Measurements from ENCODE around the gene EVL. TPM values are rescaled to one million over a fixed set of nuclear protein-coding genes. Genes with fewer than 3 reads are reported as not detected.

The EVL gene
- total and polyA plus RNA-seq, 3 donors from 2014 or later = 87.4 to 96.8 (median 91.7) TPM

DNA sequence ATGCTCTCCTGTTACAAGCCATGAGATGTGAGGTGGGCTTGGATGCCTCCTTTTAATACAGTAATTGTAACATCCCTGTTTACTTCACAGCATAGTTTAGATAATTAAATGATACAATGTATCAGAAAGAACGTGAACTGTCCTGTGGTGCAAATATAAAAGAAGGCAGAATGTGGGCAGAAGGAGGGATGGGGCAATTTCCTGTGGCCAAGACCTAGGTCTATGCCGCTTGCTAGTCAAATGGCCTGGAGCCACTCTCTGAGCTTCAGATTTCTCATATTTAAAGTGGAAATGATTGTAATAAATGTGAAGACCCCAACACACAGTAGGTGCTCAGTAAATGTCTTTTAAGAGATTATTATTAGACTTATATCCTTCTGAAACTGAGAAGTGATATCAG is 24.0 kb upstream of the EVL start:
- H3K36me3 ChIP-seq (ENCODE audit: low read depth, missing control alignments) = no peaks in the 10 kb centered on the region
- DNase-seq = no peak
- WGBS, 2 donors = 45 to 63% methylated on average over 2 of the region's 2 CpGs
- no peak overlapping the region for H3K4me3 ChIP-seq
- intact Hi-C loops (cut with DNase I; ENCODE audit: low total_unique reads) = no loop called here
- H3K9me3 ChIP-seq = no peaks in the 10 kb centered on the region
- peaks cover 3% of the 10 kb centered on the region for H3K4me1 ChIP-seq
- TF ChIP-seq POLR2A (IDR thresholded peaks at IDR 0.05) = no peak
- TF ChIP-seq, protein P1, sequence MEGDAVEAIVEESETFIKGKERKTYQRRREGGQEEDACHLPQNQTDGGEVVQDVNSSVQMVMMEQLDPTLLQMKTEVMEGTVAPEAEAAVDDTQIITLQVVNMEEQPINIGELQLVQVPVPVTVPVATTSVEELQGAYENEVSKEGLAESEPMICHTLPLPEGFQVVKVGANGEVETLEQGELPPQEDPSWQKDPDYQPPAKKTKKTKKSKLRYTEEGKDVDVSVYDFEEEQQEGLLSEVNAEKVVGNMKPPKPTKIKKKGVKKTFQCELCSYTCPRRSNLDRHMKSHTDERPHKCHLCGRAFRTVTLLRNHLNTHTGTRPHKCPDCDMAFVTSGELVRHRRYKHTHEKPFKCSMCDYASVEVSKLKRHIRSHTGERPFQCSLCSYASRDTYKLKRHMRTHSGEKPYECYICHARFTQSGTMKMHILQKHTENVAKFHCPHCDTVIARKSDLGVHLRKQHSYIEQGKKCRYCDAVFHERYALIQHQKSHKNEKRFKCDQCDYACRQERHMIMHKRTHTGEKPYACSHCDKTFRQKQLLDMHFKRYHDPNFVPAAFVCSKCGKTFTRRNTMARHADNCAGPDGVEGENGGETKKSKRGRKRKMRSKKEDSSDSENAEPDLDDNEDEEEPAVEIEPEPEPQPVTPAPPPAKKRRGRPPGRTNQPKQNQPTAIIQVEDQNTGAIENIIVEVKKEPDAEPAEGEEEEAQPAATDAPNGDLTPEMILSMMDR (IDR thresholded peaks at IDR 0.05) = no peak
- H3K27ac ChIP-seq = no peak overlapping the region
- no peaks in the 10 kb centered on the region for H3K27me3 ChIP-seq

DNA sequence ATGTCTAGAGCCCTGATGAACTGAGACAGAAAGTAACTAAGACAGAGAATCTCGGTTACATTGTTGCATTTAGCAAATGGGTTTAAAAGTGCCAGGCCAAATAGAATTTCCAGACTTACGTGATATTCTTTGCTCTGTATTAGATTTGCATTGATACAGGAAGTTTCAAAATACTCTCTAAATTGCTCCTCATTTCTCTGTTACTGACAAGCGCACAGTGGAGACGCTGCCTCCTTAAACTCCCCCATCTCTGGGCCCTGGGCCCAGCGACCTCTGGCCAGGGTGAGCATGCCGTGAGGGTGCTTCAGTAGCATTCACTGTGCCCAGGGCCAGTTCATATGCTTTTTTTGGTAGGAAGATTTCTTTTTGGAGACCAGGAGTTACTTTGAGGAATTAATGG is 22.9 kb upstream of the EVL start:
- no peaks in the 10 kb centered on the region for H3K36me3 ChIP-seq (ENCODE audit: low read depth, missing control alignments)
- intact Hi-C loops (cut with DNase I; ENCODE audit: low total_unique reads) = no loop called here
- no peaks in the 10 kb centered on the region for H3K9me3 ChIP-seq
- whole genome bisulfite sequencing, 2 donors = 59 to 66% methylated on average over 6 of the region's 6 CpGs
- H3K27ac ChIP-seq = no peak overlapping the region
- TF ChIP-seq POLR2A (IDR thresholded peaks at IDR 0.05) = no peak
- TF ChIP-seq, protein P1 (IDR thresholded peaks at IDR 0.05) = no peak
- H3K4me3 ChIP-seq = no peak overlapping the region
- H3K27me3 ChIP-seq = no peaks in the 10 kb centered on the region
- peak; percentile 49 for DNase-seq
- peaks cover 3% of the 10 kb centered on the region for H3K4me1 ChIP-seq

DNA sequence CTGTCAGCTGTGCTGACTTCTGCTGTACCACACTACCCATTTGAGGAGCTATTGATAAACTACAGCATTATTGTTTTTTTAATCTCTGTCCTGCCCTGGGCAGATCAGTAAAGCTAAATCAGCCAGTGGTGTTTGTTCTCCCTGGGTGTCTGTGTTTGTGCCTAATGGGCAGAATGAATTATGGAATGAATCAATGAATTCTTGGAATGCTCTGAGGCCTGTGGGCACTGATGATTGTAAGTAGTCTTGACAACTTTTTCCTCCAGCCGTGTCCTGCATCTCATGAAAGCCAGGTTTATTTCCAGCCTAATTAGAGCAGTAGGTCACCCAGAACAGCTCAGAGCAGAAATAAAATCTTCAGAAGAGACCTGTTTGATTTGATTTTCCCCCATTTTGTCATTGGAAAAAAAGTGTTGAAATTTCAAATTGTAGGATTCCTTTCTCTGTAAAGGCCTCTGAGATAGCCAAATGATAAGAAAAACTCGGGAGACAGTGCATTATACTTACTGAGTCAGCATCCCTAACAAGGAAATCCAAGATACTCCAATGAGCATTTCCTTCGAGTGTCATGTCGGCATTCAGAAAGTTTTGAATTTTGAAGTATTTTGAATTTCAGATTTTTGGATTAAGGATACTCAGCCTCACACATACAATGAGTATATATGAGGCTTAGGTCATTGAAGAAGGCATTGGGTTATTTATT is 19.4 kb upstream of the EVL start:
- WGBS, 2 donors = 76 to 81% methylated on average over 4 of the region's 4 CpGs
- Histone ChIP-seq H3K9me3 (no peaks in the 10 kb centered on the region), H3K4me3 (no peak overlapping the region), H3K4me1 (peaks cover 3% of the 10 kb centered on the region), H3K27me3 (no peaks in the 10 kb centered on the region), H3K27ac (no peak overlapping the region), H3K36me3 (ENCODE audit: low read depth, missing control alignments) (no peaks in the 10 kb centered on the region)
- TF ChIP-seq, protein P1 (IDR thresholded peaks at IDR 0.05) = no peak
- TF ChIP-seq POLR2A (IDR thresholded peaks at IDR 0.05) = no peak
- intact Hi-C loops (cut with DNase I; ENCODE audit: low total_unique reads) = no loop called here
- DNase-seq = no peak

DNA sequence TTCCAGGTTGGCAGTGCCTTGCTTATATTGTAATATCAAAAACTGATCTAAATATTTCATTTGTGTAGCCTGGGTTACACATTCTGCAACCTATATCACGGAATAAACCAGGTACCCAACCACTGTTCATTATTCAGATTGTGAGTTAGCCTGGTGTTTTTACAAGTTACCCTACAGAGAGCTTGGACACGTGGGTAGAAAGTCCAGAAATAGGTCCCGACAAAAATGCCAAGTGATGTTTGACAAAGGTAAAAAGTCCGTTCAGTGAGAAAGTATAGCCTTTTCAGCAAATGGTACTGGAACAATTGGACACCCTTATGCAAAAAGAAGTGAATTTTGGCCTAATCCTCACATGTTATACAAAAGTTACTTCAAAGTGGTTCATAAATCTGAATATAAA is 17.6 kb upstream of the EVL start:
- no peak overlapping the region for H3K27ac ChIP-seq
- intact Hi-C loops (cut with DNase I; ENCODE audit: low total_unique reads) = no loop called here
- H3K9me3 ChIP-seq = no peaks in the 10 kb centered on the region
- 64 to 73% methylated on average over 4 of the region's 4 CpGs for WGBS, 2 donors
- no peak overlapping the region for H3K4me3 ChIP-seq
- TF ChIP-seq, protein P1 (IDR thresholded peaks at IDR 0.05) = no peak
- no peak for TF ChIP-seq POLR2A (IDR thresholded peaks at IDR 0.05)
- no peak for DNase-seq
- no peaks in the 10 kb centered on the region for H3K4me1 ChIP-seq
- H3K36me3 ChIP-seq (ENCODE audit: low read depth, missing control alignments) = no peaks in the 10 kb centered on the region
- no peaks in the 10 kb centered on the region for H3K27me3 ChIP-seq

DNA sequence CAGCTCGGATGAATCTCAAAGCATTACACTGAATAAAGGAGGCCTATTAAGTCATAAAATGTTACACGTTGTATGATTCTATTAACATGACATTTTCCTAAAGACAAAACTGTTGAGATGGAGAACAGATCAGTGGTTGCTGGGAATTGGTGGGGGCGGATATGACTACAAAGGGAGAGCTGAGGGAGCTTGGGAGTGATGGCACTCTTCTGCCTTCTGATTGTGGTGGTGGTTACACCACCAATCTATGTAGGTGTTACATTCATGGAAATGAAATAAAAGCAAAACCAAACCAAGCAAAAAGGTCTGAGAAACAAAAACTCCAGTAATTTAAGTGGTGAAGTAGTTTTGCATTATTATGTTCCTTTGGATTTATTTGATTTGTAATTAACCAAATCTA is 16.4 kb upstream of the EVL start:
- no peaks in the 10 kb centered on the region for H3K4me1 ChIP-seq
- H3K27me3 ChIP-seq = no peaks in the 10 kb centered on the region
- 84 to 94% methylated on average over 3 of the region's 3 CpGs for WGBS, 2 donors
- H3K4me3 ChIP-seq = no peak overlapping the region
- H3K27ac ChIP-seq = no peak overlapping the region
- no peak for DNase-seq
- H3K36me3 ChIP-seq (ENCODE audit: low read depth, missing control alignments) = no peaks in the 10 kb centered on the region
- intact Hi-C loops (cut with DNase I; ENCODE audit: low total_unique reads) = no loop called here
- no peaks in the 10 kb centered on the region for H3K9me3 ChIP-seq
- TF ChIP-seq POLR2A (IDR thresholded peaks at IDR 0.05) = no peak
- TF ChIP-seq, protein P1 (IDR thresholded peaks at IDR 0.05) = no peak

Data from testis (tissue), 3 donors.